Smooth muscle cell (in vitro differentiated cells): Measurements from ENCODE around the gene CPNE4. TPM values are rescaled to one million over a fixed set of nuclear protein-coding genes. Genes with fewer than 3 reads are reported as not detected.

Experiments used
- DNase-seq: peaks from one replicate; lab custom pipeline; 2025; ENCODE audit not compliant: unreplicated experiment; lab: John Stamatoyannopoulos, UW
- H2AFZ ChIP-seq: fragments of 200-600 bp; sonication (generic); 2 replicates; pipeline ENCODE4 v1.6.0; 2016; ENCODE audit warnings: antibody characterized with exemption, low read depth, mild to moderate bottlenecking
- H3F3A ChIP-seq: fragments of 200-600 bp; sonication (generic); 2 replicates; pipeline ENCODE4 v1.6.0; 2017; ENCODE audit warnings: antibody characterized with exemption, low read depth
- H3K27ac ChIP-seq: fragments of 200-600 bp; sonication (generic); 2 replicates; pipeline ENCODE4 v1.5.1; 2016; ENCODE audit warnings: low read depth, mild to moderate bottlenecking
- H3K27me3 ChIP-seq: fragments of 200-600 bp; sonication (generic); 2 replicates; pipeline ENCODE4 v1.6.1; 2016; ENCODE audit warnings: low read depth, mild to moderate bottlenecking
- H3K36me3 ChIP-seq: fragments of 200-600 bp; sonication (generic); 2 replicates; pipeline ENCODE4 v1.5.1; 2016; ENCODE audit warnings: low read depth
- H3K4me1 ChIP-seq: fragments of 200-600 bp; sonication (generic); 2 replicates; pipeline ENCODE4 v1.5.1; 2016; ENCODE audit warnings: low read depth
- H3K4me2 ChIP-seq: fragments of 200-600 bp; sonication (generic); 2 replicates; pipeline ENCODE4 v1.6.0; 2016; ENCODE audit warnings: mild to moderate bottlenecking
- H3K4me3 ChIP-seq: fragments of 200-600 bp; sonication (generic); 2 replicates; pipeline ENCODE4 v1.5.1; 2016; ENCODE audit warnings: mild to moderate bottlenecking
- H3K79me2 ChIP-seq: fragments of 200-600 bp; sonication (generic); 2 replicates; pipeline ENCODE4 v1.6.0; 2016; ENCODE audit warnings: low read depth, mild to moderate bottlenecking
- H3K9ac ChIP-seq: fragments of 200-600 bp; sonication (generic); 2 replicates; pipeline ENCODE4 v1.6.0; 2016; ENCODE audit warnings: low read depth
- H3K9me3 ChIP-seq: fragments of 200-600 bp; sonication (generic); replicated peaks from 2 replicates; pipeline ENCODE4 v1.5.1; 2016; ENCODE audit warnings: low read depth
- H4K20me1 ChIP-seq: fragments of 200-600 bp; sonication (generic); 2 replicates; pipeline ENCODE4 v1.6.0; 2016; ENCODE audit warnings: low read depth
- WGBS: methylation state at CpG from one replicate; pipeline ENCODE4 v1.1.7; 2016; ENCODE audit warnings: low lambda C conversion rate; 5-methylcytosine and 5-hydroxymethylcytosine counted together
- polyA plus RNA-seq: library from polyadenylated mRNA; unstranded; fragments of >200 nt; fragmentation: Nextera tagmentation; extraction: Ambion mirVana; gene quantifications from 2 replicates; pipeline ENCODE4 v1.2.1, GENCODE V29; 2016
- total RNA-seq: library from RNA; depleted of rRNA; stranded (reverse); fragments of >200 nt; gene quantifications from 2 replicates; pipeline ENCODE4 v1.2.3, GENCODE V29; 2014
- TF ChIP-seq, protein P1 (sequence below): fragments of 200-600 bp; sonication (generic); IDR thresholded peaks from 2 replicates; pipeline ENCODE4 v1.5.1; 2017; ENCODE audit warnings: borderline replicate concordance, mild to moderate bottlenecking, antibody characterized with exemption; ENCODE audit not compliant: insufficient read depth, poor library complexity, severe bottlenecking

The CPNE4 gene
- total and polyA plus RNA-seq, 2 experiments from 2014 or later = 0.05 to 1.6 TPM

DNA sequence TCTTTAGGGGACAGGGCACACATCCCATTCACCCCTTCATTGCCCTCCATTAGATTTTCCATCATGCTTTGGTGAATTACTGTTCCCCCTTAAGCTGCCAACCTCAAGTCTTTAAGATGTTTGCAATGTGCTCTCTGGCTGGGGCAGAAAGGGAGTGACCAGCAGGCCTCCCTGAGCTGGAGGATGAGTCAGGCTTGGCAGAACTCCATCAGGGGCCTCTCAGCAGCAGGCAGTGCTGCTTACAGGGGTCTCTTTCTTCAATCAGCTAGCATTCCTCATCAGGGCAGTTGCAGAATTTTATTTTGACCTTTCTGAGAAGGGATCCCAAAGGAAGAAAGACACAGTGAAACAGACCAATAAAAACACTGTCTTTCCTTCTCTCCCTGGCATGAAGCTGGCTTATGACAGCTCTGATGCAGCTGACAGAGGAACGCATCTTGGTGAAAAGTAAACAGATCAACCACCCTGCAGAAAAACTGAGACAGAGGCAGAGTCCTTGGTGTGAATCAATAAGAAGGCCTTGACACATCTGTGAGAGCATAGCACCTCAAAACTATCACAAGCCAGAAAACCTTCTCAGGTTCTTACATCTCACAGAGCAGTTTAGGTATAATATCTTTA, 443.3 kb downstream of the CPNE4 start:
- peak overlapping the region; percentile 25 for H3K4me2 ChIP-seq

DNA sequence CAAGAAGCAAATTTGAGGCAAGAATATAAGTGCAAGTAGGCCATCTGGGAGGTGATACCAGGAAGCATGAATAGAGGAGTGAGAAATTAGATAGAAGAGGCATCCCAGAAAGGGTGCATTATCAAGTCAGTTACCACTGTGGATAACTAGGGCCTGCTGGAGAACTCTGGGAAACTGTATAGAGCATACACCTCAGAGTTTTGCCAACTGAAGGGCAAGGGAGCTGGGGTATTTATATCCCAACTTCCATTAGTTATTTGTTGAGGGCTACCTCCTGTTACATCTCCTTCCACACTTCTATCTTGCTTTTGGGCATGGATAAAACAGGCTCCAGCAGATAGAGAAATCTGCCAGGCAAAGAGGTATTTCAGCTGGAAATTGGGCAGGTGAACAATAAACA, 448.5 kb downstream of the CPNE4 start:
- Histone ChIP-seq H3K4me2 (no peak overlapping the region), H3K9ac (no peak overlapping the region), H3K27me3 (no peaks in the 10 kb centered on the region), H4K20me1 (no peaks in the 10 kb centered on the region), H3F3A (no peaks in the 10 kb centered on the region), H3K9me3 (no peaks in the 10 kb centered on the region), H3K79me2 (no peaks in the 10 kb centered on the region), H3K4me3 (no peak overlapping the region), H2AFZ (no peak overlapping the region), H3K4me1 (peaks cover 7% of the 10 kb centered on the region), H3K36me3 (no peaks in the 10 kb centered on the region), H3K27ac (no peak overlapping the region)
- TF ChIP-seq, protein P1, sequence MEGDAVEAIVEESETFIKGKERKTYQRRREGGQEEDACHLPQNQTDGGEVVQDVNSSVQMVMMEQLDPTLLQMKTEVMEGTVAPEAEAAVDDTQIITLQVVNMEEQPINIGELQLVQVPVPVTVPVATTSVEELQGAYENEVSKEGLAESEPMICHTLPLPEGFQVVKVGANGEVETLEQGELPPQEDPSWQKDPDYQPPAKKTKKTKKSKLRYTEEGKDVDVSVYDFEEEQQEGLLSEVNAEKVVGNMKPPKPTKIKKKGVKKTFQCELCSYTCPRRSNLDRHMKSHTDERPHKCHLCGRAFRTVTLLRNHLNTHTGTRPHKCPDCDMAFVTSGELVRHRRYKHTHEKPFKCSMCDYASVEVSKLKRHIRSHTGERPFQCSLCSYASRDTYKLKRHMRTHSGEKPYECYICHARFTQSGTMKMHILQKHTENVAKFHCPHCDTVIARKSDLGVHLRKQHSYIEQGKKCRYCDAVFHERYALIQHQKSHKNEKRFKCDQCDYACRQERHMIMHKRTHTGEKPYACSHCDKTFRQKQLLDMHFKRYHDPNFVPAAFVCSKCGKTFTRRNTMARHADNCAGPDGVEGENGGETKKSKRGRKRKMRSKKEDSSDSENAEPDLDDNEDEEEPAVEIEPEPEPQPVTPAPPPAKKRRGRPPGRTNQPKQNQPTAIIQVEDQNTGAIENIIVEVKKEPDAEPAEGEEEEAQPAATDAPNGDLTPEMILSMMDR = no peak
- DNase-seq = no peak

More for the DNA sequence above, 443.3 kb downstream of the CPNE4 start:
- TF ChIP-seq, protein P1 = no peak
- Histone ChIP-seq H3K36me3 (no peaks in the 10 kb centered on the region), H3K79me2 (no peaks in the 10 kb centered on the region), H3K27me3 (no peaks in the 10 kb centered on the region), H3K9ac (no peak overlapping the region), H3K27ac (no peak overlapping the region), H3K4me3 (no peak overlapping the region), H3F3A (no peaks in the 10 kb centered on the region), H4K20me1 (no peaks in the 10 kb centered on the region), H3K4me1 (peaks cover 3% of the 10 kb centered on the region), H3K9me3 (no peaks in the 10 kb centered on the region), H2AFZ (no peak overlapping the region)
- 54% methylated on average over 1 of the region's 1 CpG for WGBS
- peak; percentile 4 for DNase-seq

DNA sequence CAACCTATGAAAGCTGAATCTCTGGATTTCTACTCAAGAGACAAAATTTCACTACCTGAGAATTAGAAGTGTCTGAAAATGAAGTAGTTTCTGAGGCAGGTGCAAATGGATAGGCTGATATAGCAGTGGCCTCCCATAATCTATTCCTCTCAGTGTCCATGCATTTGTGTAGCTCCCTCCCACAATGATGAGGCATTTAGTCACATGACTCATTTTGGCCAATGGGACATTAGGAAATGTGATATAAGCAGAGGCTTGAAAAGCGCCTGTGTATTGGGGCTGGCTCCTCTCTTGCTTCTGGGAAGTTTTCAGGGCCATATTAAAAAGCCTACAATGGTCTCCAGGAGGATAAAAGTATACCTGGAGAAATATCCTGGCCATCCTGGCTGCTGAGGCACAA, 452.4 kb downstream of the CPNE4 start:
- no peaks in the 10 kb centered on the region for H3K36me3 ChIP-seq
- no peak for DNase-seq
- H3K27me3 ChIP-seq = no peaks in the 10 kb centered on the region
- 92% methylated on average over 1 of the region's 1 CpG for WGBS
- H3F3A ChIP-seq = no peaks in the 10 kb centered on the region
- H3K79me2 ChIP-seq = no peaks in the 10 kb centered on the region
- H3K4me3 ChIP-seq = no peak overlapping the region
- no peak overlapping the region for H2AFZ ChIP-seq
- no peaks in the 10 kb centered on the region for H3K9me3 ChIP-seq
- no peaks in the 10 kb centered on the region for H4K20me1 ChIP-seq
- H3K27ac ChIP-seq = no peak overlapping the region
- H3K4me2 ChIP-seq = no peak overlapping the region
- TF ChIP-seq, protein P1 = no peak
- no peak overlapping the region for H3K9ac ChIP-seq
- peaks cover 7% of the 10 kb centered on the region for H3K4me1 ChIP-seq

DNA sequence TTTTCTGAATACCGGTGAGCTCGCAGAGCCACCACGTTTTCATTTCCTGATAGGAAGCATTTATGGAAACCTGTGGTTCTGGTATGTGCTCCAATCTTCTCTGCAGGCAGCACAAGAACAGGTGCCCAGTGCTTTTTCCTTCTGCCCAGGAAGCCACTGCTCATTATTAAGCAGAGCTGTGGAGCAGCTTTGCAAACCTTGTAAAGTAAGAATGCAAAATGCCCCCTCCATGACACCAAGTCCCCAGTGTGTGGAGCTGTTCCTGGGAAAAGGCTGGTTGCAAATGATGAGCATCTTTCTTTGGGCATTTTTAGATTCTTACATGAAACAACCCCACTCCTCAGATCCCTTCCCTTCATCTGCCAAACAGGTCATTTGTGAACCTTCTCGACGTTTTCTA, 466.4 kb downstream of the CPNE4 start:
- no peak for DNase-seq
- Histone ChIP-seq H3K9me3 (no peaks in the 10 kb centered on the region), H3K9ac (no peak overlapping the region), H3K4me1 (peaks cover 5% of the 10 kb centered on the region), H4K20me1 (no peaks in the 10 kb centered on the region), H2AFZ (no peak overlapping the region), H3K4me3 (no peak overlapping the region), H3K79me2 (no peaks in the 10 kb centered on the region), H3K36me3 (no peaks in the 10 kb centered on the region), H3F3A (no peaks in the 10 kb centered on the region), H3K4me2 (no peak overlapping the region), H3K27ac (no peak overlapping the region), H3K27me3 (no peaks in the 10 kb centered on the region)
- 72% methylated on average over 5 of the region's 5 CpGs for WGBS
- TF ChIP-seq, protein P1 = no peak
